Muscle of leg (tissue), 11 donors: ENCODE results near the gene CDH23. TPM values are rescaled to one million over a fixed set of nuclear protein-coding genes. Genes with fewer than 3 reads are reported as not detected.
"Not testable (repeated sequence)": the region's sequence is repeated elsewhere in the genome, so short reads cannot be mapped to it uniquely, and the experiment has no call there.

Experiments used
- DNase-seq: peaks from one replicate; pipeline ENCODE4 v3.0.0; 2013
- H3K27ac ChIP-seq: one replicate; pipeline ENCODE4 v1.5.1; 2013; ENCODE audit warnings: mild to moderate bottlenecking, low read length, control low read depth
- H3K27me3 ChIP-seq: one replicate; pipeline ENCODE4 v1.6.1; 2013; ENCODE audit warnings: low read length; ENCODE audit not compliant: control insufficient read depth, insufficient read depth
- H3K36me3 ChIP-seq: one replicate; pipeline ENCODE4 v1.6.1; 2013; ENCODE audit warnings: low read length; ENCODE audit not compliant: control insufficient read depth, insufficient read depth
- H3K4me1 ChIP-seq: one replicate; pipeline ENCODE4 v1.6.1; 2013; ENCODE audit warnings: low read length; ENCODE audit not compliant: control insufficient read depth, insufficient read depth
- H3K4me3 ChIP-seq: one replicate; pipeline ENCODE4 v1.5.1; 2013; ENCODE audit warnings: low read length, control low read depth
- H3K9me3 ChIP-seq: replicated peaks from 2 replicates; pipeline ENCODE4 v1.6.1; 2013; ENCODE audit warnings: low read depth, low read length; ENCODE audit not compliant: control insufficient read depth
- WGBS: methylation state at CpG from one replicate; pipeline ENCODE4 v1.1.5; 2013; ENCODE audit warnings: missing lambda C conversion rate; ENCODE audit not compliant: insufficient coverage; 5-methylcytosine and 5-hydroxymethylcytosine counted together
- polyA plus RNA-seq, 8 donors: library from polyadenylated mRNA; unstranded; fragments of 120-200 nt; gene quantifications; one replicate each; pipeline versions ENCODE4 v1.2.1 to v1.2.3, GENCODE V29; 2013; ENCODE audit warnings: inconsistent platforms in 1 of 8, low replicate concordance in 1 of 8; ENCODE audit not compliant: insufficient read length in 8 of 8, insufficient read depth in 1 of 8
- total RNA-seq: library from RNA; stranded (reverse); fragments of 120-200 nt; gene quantifications from one replicate; pipeline ENCODE4 v1.2.4, GENCODE V29; 2013

CDH23 gene
- total and polyA plus RNA-seq, 9 donors, result 3.4 to 5.7 (median 4.9) TPM

DNA sequence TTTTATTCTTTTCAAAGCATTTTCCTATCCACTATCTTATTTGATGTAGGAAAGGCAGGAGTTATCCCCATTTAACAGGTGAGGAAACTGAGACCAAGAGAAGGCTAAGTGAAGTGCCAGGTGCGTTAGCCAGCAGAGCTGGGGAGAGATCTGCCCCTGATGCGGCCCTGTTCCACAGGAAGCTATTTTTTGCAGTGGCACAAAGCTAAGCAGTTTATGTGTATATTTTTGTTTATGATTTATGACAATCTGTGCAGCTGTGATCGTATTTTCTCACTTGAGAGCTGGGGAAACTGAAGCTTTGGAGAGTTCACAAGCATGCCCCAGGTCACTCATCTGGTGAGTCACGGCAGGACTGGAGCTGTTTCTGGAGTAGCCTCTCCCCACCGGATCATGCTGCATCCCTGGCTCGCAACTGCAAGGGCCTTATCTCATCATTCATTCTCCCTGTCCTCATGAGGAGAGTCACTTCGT, 38.9 kb upstream of the CDH23 start:
- Histone ChIP-seq H3K36me3 (peaks cover 13% of the 10 kb centered on the region), H3K9me3 (no peaks in the 10 kb centered on the region), H3K27me3 (no peaks in the 10 kb centered on the region), H3K4me1 (peaks cover 9% of the 10 kb centered on the region), H3K27ac (peak overlapping the region; percentile 63), H3K4me3 (no peak overlapping the region)
- peak; percentile 12 for DNase-seq
- 42% methylated on average over 5 of the region's 7 CpGs for WGBS

DNA sequence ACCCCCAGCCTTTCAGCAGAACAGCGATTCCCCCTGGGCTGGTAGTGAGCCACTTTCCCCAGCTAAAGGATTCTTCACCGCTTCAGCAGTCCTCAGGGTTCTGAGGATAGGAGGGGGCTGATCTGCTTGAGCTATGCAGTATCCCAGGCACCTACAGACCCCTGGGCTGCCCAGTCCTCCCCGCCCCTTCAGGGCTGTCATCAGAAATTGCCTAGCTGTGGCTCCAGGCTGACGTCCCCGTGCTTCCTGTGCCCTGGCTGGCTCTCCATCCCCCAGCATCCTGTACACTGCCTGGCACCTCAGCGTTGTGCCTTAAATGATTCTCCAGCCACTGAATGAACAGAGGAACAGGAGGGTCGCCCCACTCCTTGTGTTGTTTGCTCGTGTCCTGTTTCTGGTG, 38.4 kb upstream of the CDH23 start:
- H3K27me3 ChIP-seq, result no peaks in the 10 kb centered on the region
- 50% methylated on average over 6 of the region's 8 CpGs for WGBS
- peaks cover 9% of the 10 kb centered on the region for H3K4me1 ChIP-seq
- DNase-seq, result peak; percentile 17
- H3K4me3 ChIP-seq, result no peak overlapping the region
- peak overlapping the region; percentile 63 for H3K27ac ChIP-seq
- H3K9me3 ChIP-seq, result no peaks in the 10 kb centered on the region
- H3K36me3 ChIP-seq, result peaks cover 15% of the 10 kb centered on the region

- not testable (repeated sequence) for DNase-seq, H3K4me1 ChIP-seq, H3K27me3 ChIP-seq, H3K9me3 ChIP-seq, H3K4me3 ChIP-seq
- H3K36me3 ChIP-seq, result peaks cover 15% of the 10 kb centered on the region
- H3K27ac ChIP-seq, result peak overlapping the region; percentile 37
- WGBS, result 85% methylated on average over 5 of the region's 10 CpGs
These were observed 37.8 kb upstream of the CDH23 start for GRCh38 chr10:71358906-71359305.

DNA sequence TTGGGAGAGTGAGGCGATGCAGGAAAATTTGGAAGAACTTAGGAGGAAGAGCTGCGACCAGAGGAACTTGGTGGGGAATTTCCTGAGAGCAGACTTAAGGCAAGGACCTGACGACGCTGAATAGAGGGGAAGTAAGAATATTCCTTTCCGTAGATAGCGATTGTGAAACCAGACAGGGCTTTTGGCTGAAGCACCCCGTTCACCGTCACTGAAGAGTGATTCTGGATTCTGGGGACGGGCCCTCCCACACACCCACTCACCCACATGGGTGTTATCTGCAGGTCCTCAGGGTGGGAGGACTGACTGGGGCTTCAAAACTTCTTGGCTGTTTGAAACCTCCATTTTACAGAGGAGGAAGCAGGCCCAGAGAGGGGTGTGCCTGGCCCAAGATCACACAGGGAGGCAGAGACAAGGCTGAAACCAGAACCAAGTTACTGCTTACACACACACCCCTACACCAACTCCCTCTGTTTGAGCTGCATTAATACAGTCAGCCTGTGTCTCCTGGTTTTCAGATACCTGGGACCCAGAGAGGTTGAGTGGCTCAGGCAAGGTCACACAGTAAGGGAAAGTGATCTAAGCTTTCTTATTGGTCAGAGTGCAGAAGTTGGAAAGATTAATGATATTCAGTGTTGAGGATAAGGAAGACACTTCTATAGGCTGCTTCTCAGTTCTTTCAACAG, 37.2 kb upstream of the CDH23 start:
- Histone ChIP-seq H3K27me3 (no peaks in the 10 kb centered on the region), H3K4me3 (no peak overlapping the region), H3K9me3 (no peaks in the 10 kb centered on the region), H3K4me1 (peaks cover 9% of the 10 kb centered on the region), H3K36me3 (peaks cover 15% of the 10 kb centered on the region), H3K27ac (peak overlapping the region; percentile 59)
- peak; percentile 71 for DNase-seq
- 69% methylated on average over 2 of the region's 9 CpGs for WGBS

GRCh38 chr10:71360735-71361134, 36.0 kb upstream of the CDH23 start:
- H3K4me1 ChIP-seq, result peaks cover 9% of the 10 kb centered on the region
- no peak overlapping the region for H3K27ac ChIP-seq
- no peaks in the 10 kb centered on the region for H3K27me3 ChIP-seq
- no CpG with 5 or more reads among the region's 2 CpGs for WGBS
- H3K36me3 ChIP-seq, result peaks cover 15% of the 10 kb centered on the region
- no peak for DNase-seq
- H3K9me3 ChIP-seq, result no peaks in the 10 kb centered on the region
- H3K4me3 ChIP-seq, result no peak overlapping the region

DNA sequence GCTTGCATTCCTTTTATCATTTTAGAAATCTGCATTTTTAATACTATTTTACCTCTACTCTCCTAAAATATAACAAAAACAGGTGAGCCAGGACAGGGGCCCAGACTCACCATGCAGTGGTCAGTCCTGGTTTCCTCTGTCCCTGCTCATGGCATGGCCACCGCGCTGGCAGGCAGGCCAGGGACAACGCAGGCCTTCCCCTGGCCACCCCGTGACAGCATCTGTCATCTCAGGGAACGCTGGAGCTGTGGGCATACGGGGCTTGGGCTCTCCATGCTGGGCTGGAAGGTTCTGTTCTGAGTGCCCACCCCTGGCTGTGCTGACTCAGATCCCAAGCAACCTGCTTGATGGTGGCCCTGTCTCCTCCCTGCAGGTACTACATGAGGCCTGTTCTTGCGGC, 35.1 kb upstream of the CDH23 start:
- no peaks in the 10 kb centered on the region for H3K9me3 ChIP-seq
- no peaks in the 10 kb centered on the region for H3K27me3 ChIP-seq
- H3K4me1 ChIP-seq, result peaks cover 7% of the 10 kb centered on the region
- no peak overlapping the region for H3K4me3 ChIP-seq
- WGBS, result 94% methylated on average over 6 of the region's 7 CpGs
- DNase-seq, result no peak
- H3K27ac ChIP-seq, result no peak overlapping the region
- peaks cover 14% of the 10 kb centered on the region for H3K36me3 ChIP-seq

GRCh38 chr10:71362141-71362540, 34.6 kb upstream of the CDH23 start:
- WGBS, result 96% methylated on average over 15 of the region's 16 CpGs
- Histone ChIP-seq H3K4me3 (no peak overlapping the region), H3K4me1 (peaks cover 7% of the 10 kb centered on the region), H3K27me3 (no peaks in the 10 kb centered on the region), H3K9me3 (no peaks in the 10 kb centered on the region), H3K27ac (no peak overlapping the region), H3K36me3 (peaks cover 9% of the 10 kb centered on the region)
- DNase-seq, result no peak

DNA sequence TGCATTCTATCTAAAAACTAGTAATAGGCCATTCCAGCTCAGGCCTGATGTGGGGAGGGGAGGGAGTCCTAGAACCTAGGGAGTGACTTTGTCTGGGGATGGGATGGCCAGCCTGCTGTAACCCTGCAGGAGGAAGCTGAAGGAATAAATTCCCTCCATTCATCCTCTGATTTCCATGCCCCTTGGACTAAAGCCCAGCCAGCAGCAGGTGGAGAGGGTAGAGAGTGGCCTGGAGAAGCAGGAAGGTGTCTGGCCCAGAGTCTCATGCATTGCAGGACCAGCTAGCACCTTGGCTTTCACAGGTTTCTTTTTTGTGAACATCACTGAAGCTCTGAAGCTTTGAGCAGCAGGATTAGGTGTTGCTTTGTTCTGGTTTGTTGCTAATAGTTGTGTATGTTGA, 32.8 kb upstream of the CDH23 start:
- Histone ChIP-seq H3K4me1 (no peaks in the 10 kb centered on the region), H3K27ac (no peak overlapping the region), H3K27me3 (no peaks in the 10 kb centered on the region), H3K36me3 (peaks cover 9% of the 10 kb centered on the region), H3K9me3 (no peaks in the 10 kb centered on the region), H3K4me3 (no peak overlapping the region)
- no peak for DNase-seq

DNA sequence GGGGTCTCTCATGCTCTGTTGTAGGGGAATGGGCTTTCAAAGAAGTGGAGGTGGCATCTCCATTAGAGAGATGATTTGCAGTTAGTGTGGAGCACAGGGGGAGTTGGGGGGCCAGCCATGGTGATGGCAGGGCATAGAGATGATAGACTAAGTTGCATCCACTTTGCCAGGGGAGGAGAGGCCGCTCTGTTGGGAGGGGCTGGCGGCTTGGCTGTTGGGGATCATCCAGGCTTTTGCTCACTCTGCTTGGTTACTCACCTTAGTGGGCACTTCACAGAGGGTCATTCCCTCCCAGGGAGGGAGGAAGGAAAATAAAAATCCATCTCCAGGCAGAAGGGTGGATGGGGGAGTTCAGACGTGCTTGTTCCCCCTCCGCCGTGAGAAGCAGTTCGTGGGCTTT, 31.4 kb upstream of the CDH23 start:
- H3K27me3 ChIP-seq, result no peaks in the 10 kb centered on the region
- no peak overlapping the region for H3K27ac ChIP-seq
- H3K9me3 ChIP-seq, result no peaks in the 10 kb centered on the region
- no peak overlapping the region for H3K4me3 ChIP-seq
- DNase-seq, result no peak
- H3K36me3 ChIP-seq, result peaks cover 9% of the 10 kb centered on the region
- WGBS, result 84% methylated on average over 3 of the region's 6 CpGs
- no peaks in the 10 kb centered on the region for H3K4me1 ChIP-seq

DNA sequence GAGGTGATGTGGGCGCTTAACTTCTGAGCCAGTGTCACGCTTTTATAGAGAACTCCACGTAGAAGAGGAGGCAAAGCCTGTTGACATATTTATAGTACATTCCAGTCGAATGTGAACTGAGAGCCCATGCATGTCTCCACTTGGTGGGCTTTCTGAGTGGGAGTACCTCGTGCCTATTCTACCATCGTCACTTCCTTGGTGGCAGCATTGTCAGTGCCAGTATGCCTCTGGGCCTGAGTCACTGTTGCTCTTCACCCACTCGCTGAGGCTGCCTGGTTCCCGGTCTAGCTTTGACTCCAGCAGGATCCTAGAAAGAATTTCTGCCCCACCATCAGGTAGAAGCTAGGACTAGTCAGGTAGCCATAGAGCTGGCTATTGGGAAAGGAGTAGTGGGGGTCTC, 30.0 kb upstream of the CDH23 start:
- no peak for DNase-seq
- Histone ChIP-seq H3K27ac (no peak overlapping the region), H3K4me3 (no peak overlapping the region), H3K27me3 (no peaks in the 10 kb centered on the region), H3K9me3 (no peaks in the 10 kb centered on the region), H3K4me1 (no peaks in the 10 kb centered on the region), H3K36me3 (peaks cover 9% of the 10 kb centered on the region)
- 86% methylated on average over 5 of the region's 8 CpGs for WGBS

DNA sequence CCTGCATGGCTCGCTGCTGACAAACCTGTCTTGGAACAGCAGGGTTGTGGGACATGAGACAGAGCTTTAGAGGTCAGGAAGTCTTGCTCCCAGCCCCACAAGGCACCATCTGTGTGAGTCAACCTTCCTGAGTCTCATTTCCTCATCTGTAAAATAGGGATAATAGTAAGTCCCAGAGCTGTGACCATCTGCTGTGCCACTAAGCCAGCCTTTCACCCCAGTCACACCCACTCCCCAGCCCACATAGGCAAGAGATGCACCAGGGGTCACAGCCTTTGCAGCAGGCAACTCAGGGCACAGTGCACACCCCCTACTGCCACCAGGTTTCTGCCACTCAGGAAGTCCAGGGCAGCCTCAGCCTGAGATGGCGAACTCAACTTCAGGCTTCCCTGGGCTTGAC, 29.4 kb upstream of the CDH23 start:
- Histone ChIP-seq H3K27ac (no peak overlapping the region), H3K27me3 (peaks cover 1% of the 10 kb centered on the region), H3K4me1 (no peaks in the 10 kb centered on the region), H3K9me3 (no peaks in the 10 kb centered on the region), H3K4me3 (no peak overlapping the region), H3K36me3 (peaks cover 7% of the 10 kb centered on the region)
- DNase-seq, result no peak
- no CpG with 5 or more reads among the region's 2 CpGs for WGBS
